MG63 (cell line): ENCODE data around the gene PROM1. TPM values are rescaled to one million over a fixed set of nuclear protein-coding genes. Genes with fewer than 3 reads are reported as not detected.

Experiments used
- DNase-seq: peaks from one replicate; pipeline ENCODE4 v3.0.0-alpha.2; 2020
- H3K27me3 ChIP-seq: fragments of 250-450 bp; sonication (Bioruptor Pico); 2 replicates; pipeline ENCODE4 v1.5.1; 2020; ENCODE audit warnings: mild to moderate bottlenecking, moderate library complexity
- H3K36me3 ChIP-seq: fragments of 250-450 bp; sonication (Bioruptor Pico); 2 replicates; pipeline ENCODE4 v1.5.1; 2020; ENCODE audit warnings: mild to moderate bottlenecking, moderate library complexity
- H3K4me3 ChIP-seq: fragments of 250-450 bp; sonication (Bioruptor Pico); 2 replicates; pipeline ENCODE4 v1.5.1; 2020; ENCODE audit warnings: mild to moderate bottlenecking, moderate library complexity
- H3K9me3 ChIP-seq: fragments of 250-450 bp; sonication (Bioruptor Pico); 2 replicates; pipeline ENCODE4 v1.5.1; 2020; ENCODE audit warnings: mild to moderate bottlenecking, moderate library complexity
- total RNA-seq: library from RNA; depleted of rRNA; stranded (reverse); fragments of >200 nt; shearing (Covaris generic); gene quantifications from 2 replicates; pipeline ENCODE4 v1.2.3, GENCODE V29; 2014; ENCODE audit warnings: low replicate concordance

The PROM1 gene
- total RNA-seq, 1 experiment from 2014 or later: not detected

GRCh38 chr4:16025268-16025667 is 58.6 kb downstream of the PROM1 start:
- no peaks in the 10 kb centered on the region for H3K9me3 ChIP-seq
- DNase-seq: no peak
- H3K36me3 ChIP-seq: no peaks in the 10 kb centered on the region
- no peak overlapping the region for H3K4me3 ChIP-seq
- H3K27me3 ChIP-seq: no peaks in the 10 kb centered on the region

GRCh38 chr4:16023776-16024408 is 59.9 kb downstream of the PROM1 start:
- H3K27me3 ChIP-seq: no peaks in the 10 kb centered on the region
- no peak overlapping the region for H3K4me3 ChIP-seq
- no peaks in the 10 kb centered on the region for H3K9me3 ChIP-seq
- DNase-seq: peak; percentile 5
- no peaks in the 10 kb centered on the region for H3K36me3 ChIP-seq

DNA sequence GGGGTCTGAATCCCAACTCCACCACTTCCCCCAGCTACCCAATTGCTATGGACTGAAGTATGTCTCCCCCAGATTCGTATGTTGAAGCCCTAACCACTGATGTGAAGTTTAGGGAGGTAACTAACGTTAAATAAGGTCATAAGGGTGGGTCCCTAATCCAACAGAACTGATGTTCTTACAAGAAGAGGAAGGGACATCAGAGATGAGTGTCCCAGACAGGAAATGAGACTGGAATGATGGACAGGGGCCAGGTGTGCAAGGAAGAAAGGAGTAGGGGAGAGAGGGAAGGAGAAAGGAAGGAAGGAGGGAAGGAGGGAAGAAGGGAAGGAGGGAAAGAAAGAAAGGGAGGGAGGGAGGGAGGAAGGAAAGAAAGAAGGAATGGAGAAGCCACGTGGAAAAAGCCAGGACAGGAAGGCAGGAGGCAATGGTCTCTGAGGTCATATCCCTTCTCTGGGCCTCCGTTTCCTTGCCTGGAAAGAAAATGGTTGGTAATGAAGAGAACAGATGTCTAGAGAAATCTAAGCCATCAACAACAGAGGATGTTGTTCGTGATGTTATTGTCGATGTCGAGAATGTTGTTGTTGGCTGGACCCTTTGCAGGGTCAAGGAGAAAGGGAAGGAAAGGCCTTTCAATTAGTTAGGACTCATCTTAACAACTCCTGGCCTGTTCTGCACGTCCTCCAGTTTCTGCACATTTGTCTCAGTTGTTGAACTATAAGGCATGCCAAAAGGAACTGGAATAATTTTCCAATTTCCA is 61.8 kb downstream of the PROM1 start:
- Histone ChIP-seq H3K36me3 (no peaks in the 10 kb centered on the region), H3K4me3 (no peak overlapping the region)
- no peak for DNase-seq

GRCh38 chr4:16019649-16020048 is 64.2 kb downstream of the PROM1 start:
- Histone ChIP-seq H3K27me3 (no peaks in the 10 kb centered on the region), H3K9me3 (no peaks in the 10 kb centered on the region), H3K36me3 (no peaks in the 10 kb centered on the region), H3K4me3 (no peak overlapping the region)
- DNase-seq: no peak

More for the DNA sequence above, 61.8 kb downstream of the PROM1 start:
- Histone ChIP-seq H3K9me3 (no peaks in the 10 kb centered on the region), H3K27me3 (no peaks in the 10 kb centered on the region)

GRCh38 chr4:16018841-16019240 is 65.0 kb downstream of the PROM1 start:
- Histone ChIP-seq H3K4me3 (no peak overlapping the region), H3K36me3 (no peaks in the 10 kb centered on the region), H3K9me3 (no peaks in the 10 kb centered on the region), H3K27me3 (no peaks in the 10 kb centered on the region)
- no peak for DNase-seq

DNA sequence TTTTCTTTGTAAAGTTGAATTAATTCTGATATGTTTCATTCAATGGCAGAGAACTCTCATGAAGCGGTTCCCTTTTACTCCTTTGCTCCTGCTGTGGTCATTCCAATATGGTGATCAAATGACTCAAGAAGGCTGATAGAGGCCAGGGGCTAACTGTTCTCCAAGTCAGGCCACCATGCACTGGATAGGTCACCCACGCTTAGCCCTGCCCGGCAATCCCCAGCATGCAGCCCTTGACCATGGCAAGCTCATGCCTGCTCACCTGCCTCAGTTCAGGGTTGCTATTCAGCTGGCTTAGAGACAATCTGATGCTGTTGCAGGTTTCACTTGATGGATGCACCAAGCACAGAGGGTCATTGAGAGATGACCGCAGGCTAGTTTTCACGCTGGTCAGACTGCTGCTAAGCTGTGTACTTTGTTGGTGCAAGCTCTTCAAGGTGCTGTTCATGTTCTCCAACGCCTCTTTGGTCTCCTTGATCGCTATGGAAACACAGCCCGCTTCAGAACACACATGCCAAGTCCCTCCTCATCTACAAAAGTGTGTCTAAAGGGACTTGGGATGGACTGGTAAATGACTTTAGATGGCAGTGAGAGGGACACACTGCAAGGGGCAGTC is 65.7 kb downstream of the PROM1 start:
- H3K36me3 ChIP-seq: no peaks in the 10 kb centered on the region
- no peaks in the 10 kb centered on the region for H3K27me3 ChIP-seq
- H3K4me3 ChIP-seq: no peak overlapping the region
- DNase-seq: no peak
- no peaks in the 10 kb centered on the region for H3K9me3 ChIP-seq

GRCh38 chr4:16016536-16016935 is 67.3 kb downstream of the PROM1 start:
- Histone ChIP-seq H3K27me3 (no peaks in the 10 kb centered on the region), H3K9me3 (no peaks in the 10 kb centered on the region), H3K4me3 (no peak overlapping the region), H3K36me3 (no peaks in the 10 kb centered on the region)
- DNase-seq: no peak

DNA sequence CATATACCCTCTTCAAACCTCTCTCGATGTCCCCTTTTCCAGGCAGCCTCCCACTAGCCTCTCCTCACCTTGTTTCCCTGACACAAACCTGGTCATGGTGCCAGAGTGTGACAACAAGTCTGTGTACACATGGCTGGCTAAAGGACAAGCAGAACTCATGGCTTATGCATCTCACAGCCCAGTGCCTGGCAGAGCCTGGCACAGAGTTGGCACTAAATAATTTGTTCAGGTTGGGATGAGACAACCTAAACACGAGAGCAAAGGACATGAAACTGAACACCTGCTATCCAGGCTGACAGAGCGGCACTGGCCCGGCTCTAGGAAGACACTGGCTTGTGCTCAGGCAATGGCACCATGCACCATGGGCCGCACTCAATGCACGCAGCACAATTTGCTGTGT is 72.7 kb downstream of the PROM1 start:
- Histone ChIP-seq H3K27me3 (no peaks in the 10 kb centered on the region), H3K9me3 (no peaks in the 10 kb centered on the region), H3K4me3 (no peak overlapping the region), H3K36me3 (no peaks in the 10 kb centered on the region)
- DNase-seq: no peak

GRCh38 chr4:16009153-16009552 is 74.7 kb downstream of the PROM1 start:
- Histone ChIP-seq H3K9me3 (no peaks in the 10 kb centered on the region), H3K27me3 (no peaks in the 10 kb centered on the region), H3K36me3 (no peaks in the 10 kb centered on the region), H3K4me3 (no peak overlapping the region)
- no peak for DNase-seq

GRCh38 chr4:16007471-16008095 is 76.2 kb downstream of the PROM1 start:
- no peak for DNase-seq
- Histone ChIP-seq H3K4me3 (no peak overlapping the region), H3K36me3 (no peaks in the 10 kb centered on the region), H3K9me3 (no peaks in the 10 kb centered on the region), H3K27me3 (no peaks in the 10 kb centered on the region)

DNA sequence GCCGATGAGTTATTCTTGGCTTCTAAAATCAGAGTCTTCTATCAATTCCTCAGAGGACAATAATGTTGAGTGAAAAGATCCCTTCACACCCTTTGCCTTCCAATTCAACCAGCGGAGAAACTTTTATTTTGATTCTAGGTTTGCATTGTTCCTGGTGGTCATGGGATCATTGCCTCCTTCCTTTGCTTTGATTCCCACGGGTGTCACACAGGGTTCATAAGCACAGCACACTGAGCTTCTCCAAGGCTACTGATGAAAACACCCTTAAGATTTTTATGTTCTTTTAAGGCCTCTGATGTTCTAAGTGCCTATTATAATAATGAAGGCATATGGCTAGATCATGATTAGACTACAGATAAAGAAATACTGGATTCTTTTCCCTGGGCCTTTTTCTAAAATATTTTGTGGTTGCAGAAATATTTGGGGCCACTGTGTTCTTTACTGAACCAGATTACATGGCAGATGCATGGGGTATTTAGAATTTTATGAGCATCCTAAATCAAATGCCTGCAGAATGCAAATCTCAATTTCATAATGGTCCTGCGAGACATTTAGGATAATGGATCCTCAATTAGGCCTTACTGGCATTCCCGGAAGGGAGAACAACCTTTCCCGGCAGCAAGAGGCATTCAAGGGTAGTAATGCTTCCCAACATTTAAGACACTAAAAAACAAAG is 76.9 kb downstream of the PROM1 start:
- Histone ChIP-seq H3K27me3 (no peaks in the 10 kb centered on the region), H3K4me3 (no peak overlapping the region), H3K9me3 (no peaks in the 10 kb centered on the region), H3K36me3 (no peaks in the 10 kb centered on the region)
- no peak for DNase-seq

DNA sequence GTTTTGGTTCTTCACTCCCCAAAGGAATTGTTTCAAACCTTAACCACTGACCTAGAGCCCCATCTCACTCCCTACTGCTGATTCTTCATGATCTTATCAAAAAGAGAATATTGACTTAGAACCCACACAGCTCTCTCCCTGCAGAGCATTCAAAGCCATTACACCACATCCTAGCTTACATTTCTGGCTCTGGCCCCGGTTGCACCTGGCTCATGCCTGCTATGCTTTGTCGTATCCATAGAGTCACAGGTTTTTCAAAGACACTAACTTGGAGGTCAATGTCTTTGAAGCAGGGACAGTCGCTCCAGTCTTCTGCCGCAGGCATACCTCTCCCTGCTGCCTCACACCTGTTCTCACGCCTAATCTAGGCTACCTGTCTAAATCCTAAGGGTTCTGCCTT is 78.1 kb downstream of the PROM1 start:
- H3K9me3 ChIP-seq: no peaks in the 10 kb centered on the region
- no peaks in the 10 kb centered on the region for H3K36me3 ChIP-seq
- H3K27me3 ChIP-seq: no peaks in the 10 kb centered on the region
- no peak overlapping the region for H3K4me3 ChIP-seq
- no peak for DNase-seq

GRCh38 chr4:16001484-16001858 is 82.4 kb downstream of the PROM1 start:
- DNase-seq: peak; percentile 39
- no peaks in the 10 kb centered on the region for H3K27me3 ChIP-seq
- no peaks in the 10 kb centered on the region for H3K9me3 ChIP-seq
- H3K4me3 ChIP-seq: no peak overlapping the region
- no peaks in the 10 kb centered on the region for H3K36me3 ChIP-seq

- no peak for DNase-seq
- Histone ChIP-seq H3K4me3 (no peak overlapping the region), H3K36me3 (no peaks in the 10 kb centered on the region), H3K9me3 (no peaks in the 10 kb centered on the region), H3K27me3 (no peaks in the 10 kb centered on the region)
Observed at GRCh38 chr4:16000708-16001483, 82.9 kb downstream of the PROM1 start.

DNA sequence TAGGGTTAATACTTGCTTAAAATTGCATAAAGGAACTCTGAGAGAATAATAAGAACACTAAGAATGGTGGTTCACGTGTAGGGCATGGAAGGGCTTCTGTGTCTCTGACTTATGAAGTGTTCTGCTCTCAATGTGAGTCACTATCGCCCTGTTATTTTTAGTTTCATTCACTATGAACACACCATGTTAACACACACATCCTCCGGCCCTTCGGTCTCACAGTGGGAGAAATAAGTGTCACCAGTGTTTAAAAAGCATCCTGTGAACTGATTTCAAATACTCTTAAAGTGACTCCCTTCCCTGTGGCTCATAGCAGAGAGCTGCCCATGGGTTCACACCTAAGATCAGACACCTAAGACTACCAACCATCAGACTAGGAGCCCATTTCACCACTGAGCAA is 87.0 kb downstream of the PROM1 start:
- no peaks in the 10 kb centered on the region for H3K36me3 ChIP-seq
- DNase-seq: no peak
- no peaks in the 10 kb centered on the region for H3K9me3 ChIP-seq
- H3K27me3 ChIP-seq: no peaks in the 10 kb centered on the region
- no peak overlapping the region for H3K4me3 ChIP-seq

- no peak for DNase-seq
- Histone ChIP-seq H3K9me3 (no peaks in the 10 kb centered on the region), H3K27me3 (no peaks in the 10 kb centered on the region), H3K36me3 (no peaks in the 10 kb centered on the region), H3K4me3 (no peak overlapping the region)
Observed at GRCh38 chr4:15995826-15996225, 88.0 kb downstream of the PROM1 start.
